NCI-H1048 (cell line): ENCODE data around the gene ZNF132.
"Not testable (repeated sequence)": the region's sequence is repeated elsewhere in the genome, so short reads cannot be mapped to it uniquely, and the experiment has no call there.

Experiments used
- DNase-seq: peaks from one replicate; lab custom pipeline; 2025; lab: John Stamatoyannopoulos, UW

Gene ZNF132

DNA sequence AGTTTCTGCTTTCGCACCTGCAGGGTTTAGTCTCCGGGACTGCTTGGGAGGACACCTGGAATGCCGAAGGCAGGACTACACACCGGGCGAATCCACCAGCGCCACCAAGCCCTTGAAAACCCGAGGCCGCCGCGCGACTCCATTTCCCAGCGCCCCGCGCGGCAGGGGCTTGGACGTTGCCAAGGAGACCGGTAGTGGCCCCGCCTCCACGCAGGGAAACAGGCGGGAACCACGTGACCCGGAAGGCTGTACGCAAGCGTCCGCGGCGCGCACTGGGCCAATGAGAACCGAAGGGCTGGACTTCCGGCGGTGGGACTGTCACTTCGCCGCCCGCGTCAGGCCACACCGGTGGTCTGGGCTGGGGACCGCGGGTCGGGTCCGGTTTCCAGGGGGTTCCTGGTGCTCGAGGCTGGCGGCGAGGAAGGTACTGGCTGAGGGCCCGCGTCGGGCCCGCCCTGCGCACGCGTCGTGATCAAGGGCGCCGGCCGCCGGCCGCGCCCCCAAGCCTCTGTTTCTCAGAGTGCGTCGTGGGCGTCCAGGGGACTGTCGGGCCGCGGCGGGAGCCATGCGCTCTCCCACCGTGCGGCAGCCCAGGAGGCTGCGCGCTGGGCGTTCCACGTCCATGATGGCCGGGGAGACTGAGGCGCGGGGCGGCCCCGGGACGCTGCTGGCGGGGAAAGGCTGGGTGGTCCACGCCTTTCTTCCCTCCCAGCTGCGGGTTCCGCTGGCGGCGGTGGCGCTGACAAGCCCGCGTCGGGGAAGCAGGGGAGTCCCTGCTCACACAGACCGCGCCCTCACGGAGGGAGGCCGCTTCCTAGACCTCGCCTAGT, 27.0 kb upstream of the ZNF132 start, which contains the start of gene ZNF324:
Gene ZNF324, plus strand, starts transcription at position 321 of the 830 bp plus-strand sequence. CDS start 2,106 bp downstream, outside the sequence.
- DNase-seq = peak; percentile 88

DNA sequence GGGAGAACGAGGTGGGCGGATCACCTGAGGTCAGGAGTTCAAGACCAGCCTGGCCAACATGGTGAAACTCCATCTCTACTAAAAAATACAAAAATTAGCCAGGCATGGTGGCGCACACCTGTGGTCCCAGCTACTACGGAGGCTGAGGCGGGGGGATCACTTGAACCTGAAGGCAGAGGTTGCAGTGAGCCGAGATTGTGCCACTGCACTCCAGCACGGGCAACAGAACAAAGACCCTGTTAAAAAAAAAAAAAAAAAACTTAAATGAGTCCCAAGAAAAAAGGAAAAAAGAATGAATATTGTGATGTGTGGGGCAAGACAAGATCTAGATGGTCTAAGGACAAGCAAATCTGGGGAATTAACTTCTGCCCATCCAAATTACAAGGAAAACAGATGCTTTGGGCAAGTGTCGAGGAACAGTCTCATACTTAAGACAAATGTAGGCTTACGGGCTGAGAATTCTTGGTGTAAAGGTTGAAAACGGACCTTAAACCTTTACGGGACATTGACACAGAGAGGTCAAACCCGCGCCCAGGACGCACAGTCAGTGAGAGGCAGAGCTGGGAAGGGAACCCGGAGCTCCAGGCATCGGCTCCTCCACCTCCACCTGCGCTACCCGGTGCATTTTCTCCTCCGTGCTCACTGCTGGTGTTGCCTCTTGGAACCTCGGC, 26.3 kb upstream of the ZNF132 start:
- no peak for DNase-seq

DNA sequence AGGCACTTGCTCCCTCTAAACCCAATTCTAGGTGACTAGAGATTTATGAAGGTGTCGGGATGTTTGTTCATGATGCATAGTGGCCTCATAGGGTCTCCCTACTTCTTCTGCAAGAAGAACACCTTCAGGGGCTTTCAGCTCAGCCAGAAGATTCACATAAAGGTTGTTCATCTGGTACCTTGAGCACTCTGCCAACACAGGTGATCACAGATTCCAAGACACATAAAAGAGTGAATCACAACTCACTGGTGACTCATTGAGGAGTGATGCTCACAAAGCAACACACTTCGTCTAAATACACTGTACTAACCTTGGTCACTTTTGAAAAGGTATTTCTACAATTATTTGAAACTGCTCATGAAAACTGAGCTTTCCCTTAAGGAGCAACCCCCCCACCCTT, 20.1 kb upstream of the ZNF132 start:
- DNase-seq = no peak

DNA sequence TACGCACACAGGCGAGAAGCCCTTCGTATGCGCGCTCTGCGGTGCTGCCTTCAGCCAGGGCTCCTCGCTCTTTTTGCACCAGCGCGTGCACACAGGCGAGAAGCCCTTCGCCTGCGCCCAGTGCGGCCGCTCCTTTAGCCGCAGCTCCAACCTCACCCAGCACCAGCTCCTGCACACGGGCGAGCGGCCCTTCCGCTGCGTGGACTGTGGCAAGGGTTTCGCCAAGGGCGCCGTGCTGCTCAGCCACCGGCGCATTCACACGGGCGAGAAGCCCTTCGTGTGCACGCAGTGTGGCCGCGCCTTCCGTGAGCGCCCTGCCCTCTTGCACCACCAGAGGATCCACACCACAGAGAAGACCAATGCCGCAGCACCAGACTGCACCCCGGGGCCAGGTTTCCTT, 16.2 kb upstream of the ZNF132 start:
- DNase-seq = no peak

DNA sequence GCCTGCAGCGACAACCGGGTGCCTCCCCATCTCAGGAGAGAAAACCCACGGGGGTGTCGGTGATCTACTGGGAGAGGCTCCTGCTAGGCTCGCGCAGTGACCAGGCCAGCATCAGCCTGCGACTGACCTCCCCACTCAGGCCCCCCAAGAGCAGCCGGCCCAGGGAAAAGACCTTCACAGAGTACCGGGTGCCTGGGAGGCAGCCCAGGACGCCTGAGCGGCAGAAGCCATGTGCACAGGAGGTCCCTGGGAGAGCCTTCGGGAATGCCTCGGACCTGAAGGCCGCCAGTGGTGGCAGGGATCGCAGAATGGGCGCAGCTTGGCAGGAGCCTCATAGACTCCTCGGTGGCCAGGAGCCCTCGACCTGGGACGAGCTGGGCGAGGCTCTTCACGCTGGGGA, 15.4 kb upstream of the ZNF132 start:
- no peak for DNase-seq

DNA sequence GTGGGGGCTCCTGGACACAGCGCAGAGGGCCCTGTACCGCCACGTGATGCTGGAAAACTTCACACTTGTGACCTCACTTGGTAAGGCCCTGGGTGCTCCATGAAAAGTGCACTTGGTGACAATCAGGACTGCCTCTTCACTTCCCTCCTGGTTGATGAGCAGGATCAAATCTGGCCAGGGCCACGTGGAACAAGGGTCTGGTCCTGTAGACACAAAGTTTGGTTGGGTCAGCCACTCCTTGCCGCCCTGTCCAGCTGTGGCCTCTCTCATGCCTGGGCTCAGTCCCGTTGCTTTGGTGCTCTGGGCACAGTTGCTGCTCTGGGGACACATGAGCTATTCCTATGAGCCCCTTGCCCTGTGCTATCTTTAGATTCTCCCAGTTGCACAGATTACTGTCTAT, 13.8 kb upstream of the ZNF132 start:
- DNase-seq = no peak

DNA sequence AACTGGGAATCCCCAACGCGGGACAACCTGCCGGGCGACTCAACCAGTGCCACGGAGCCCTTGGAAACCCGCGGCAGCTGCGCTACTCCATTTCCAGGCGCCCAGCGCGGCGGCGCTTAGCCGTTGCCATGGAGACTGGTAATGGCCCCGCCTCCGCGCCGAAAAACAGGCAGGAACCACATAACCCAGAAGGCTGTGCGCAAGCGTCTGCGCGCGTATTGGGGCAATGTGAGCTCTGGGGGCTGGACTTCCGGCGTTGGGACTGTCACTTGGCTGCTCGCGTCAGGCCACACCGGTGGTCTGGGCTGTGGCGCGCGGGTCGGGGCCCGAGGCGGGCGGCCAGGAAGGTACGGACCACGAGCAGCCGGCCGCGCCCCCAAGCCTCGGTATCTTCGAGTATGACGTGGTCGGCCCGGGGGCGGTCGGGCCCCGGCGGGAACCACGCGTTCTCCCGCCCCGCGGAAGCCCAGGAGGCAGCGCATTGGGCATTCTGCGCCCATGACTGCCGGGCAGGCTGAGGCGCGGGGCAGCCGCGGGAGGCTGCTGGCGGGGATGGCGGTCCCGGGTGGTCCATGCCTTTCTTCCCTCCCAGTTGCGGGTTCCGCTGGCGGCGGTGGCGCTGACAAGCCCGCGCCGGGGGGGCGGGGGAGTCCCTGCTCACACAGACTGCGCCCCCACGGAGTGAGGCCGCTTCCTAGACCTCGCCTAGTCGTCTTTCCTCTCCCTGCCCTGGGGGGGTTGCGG, 11.6 kb upstream of the ZNF132 start, which contains the start of gene ZNF324B:
Gene ZNF324B, plus strand, starts transcription at position 265 of the 744 bp plus-strand sequence. CDS start 2,080 bp downstream, outside the sequence.
- peak; percentile 86 for DNase-seq

DNA sequence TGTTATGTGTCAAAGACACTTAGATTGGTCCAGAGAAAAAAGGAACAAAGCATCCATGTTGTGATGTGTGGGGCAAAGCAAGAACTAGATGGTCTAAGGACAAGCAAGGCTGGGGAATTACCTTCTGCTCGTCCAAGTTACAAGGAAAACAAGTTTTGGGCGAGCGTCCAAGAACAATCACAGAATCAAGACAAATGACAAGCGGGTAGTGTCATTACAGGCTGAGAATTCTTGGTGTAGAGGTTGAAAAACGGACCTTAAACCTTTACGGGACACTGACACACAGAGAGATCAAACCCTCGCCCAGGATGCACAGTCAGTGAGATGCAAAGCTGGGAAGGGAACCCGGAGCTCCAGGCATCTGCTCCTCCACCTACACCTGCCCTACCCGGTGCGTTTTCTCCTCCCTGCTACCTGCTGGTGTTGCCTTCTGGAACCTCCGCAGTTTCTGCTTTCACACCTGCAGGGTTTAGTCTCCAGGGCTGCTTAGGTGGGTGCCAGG, 11.0 kb upstream of the ZNF132 start:
- DNase-seq = no peak

DNA sequence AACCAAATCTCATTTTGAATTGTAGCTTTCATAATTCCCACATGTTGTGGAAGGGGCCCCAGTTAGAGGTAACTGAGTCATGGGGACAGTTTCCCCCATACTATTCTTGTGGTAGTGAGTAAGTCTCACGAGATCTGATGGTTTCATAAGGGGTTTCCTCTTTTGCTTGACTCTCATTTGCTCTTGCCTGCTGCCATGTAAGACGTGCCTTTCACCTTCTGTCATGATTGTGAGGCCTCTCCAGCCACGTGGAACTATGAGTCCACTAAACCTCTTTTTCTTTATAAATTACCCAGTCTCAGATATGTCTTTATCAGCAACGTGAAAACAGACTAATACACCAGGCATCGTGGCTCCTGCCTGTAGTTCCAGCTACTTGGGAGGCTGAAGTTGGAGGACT, 10.0 kb upstream of the ZNF132 start:
- not testable (repeated sequence) for DNase-seq

DNA sequence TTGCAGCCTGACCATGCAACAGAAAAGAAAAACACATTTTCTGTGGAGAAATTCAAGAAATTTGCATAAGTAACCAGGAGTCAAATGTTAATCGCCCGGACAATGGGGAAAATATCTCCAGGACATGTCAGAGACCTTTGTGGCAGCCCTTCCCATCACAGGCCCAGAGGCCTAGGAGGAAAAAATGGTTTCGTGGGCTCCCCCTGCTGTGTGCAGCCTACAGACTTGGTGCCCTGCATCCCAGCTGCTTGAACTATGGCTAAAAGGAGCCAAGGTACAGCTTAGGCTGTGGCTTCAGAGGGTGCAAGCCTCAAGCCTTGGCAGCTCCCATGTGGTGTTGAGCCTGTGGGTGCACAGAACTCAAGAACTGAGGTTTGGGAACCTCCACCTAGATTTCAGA, 8.9 kb upstream of the ZNF132 start:
- DNase-seq = not testable (repeated sequence)

DNA sequence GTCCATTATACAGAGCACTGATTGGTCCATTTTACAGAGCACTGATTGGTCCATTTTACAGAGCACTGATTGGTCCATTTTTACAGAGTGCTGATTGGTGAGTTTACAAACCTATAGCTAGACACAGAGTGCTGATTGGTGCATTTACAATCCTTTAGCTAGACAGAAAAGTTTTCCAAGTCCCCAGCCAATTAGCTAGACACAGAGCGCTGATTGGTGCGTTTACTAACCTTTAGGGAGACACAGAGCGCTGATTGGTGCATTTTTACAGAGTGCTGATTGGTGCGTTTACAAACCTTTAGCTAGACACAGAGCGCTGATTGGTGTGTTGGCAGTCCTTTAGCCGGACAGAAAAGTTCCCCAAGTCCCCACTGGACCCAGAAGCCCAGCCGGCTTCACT, 3.0 kb upstream of the ZNF132 start:
- not testable (repeated sequence) for DNase-seq

DNA sequence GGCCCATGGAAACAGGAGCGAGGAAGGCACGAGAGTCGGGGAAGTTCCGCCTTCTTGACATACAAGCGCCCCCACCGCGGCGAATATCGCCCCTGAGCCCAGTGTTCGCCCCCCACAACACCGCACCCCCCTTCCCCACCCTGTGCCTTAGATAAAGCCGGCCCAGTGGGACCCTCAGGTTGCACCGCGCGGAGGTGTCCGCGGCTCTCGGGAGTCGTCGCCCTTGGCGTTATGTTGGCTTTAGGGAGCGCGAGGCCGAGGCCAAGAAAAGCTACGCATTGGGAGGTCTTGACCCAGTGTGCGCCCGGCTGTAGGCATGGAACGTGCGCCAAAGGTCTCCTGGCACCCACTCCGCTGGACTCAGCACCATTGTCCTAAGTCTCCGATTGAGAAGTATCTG, 603 bp upstream of the ZNF132 start:
- DNase-seq = no peak

DNA sequence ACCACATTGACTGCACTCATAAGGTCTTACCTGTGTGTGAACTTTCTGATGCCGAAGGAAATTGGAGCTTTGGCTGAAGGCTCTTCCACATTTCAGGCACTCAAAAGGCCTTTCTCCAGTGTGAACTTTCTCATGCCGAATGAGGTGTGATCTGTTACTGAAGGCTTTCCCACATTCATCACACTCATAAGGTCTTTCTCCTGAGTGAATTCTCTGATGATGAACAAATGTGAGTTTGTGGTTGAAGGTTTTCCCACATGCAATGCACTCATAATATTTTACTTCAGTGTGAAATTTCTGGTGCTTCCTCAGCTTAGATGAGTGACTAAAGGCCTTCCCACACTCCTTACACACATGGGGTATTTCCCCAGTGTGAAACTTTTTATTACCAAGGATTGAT, 5.7 kb downstream of the ZNF132 start:
- DNase-seq = no peak

DNA sequence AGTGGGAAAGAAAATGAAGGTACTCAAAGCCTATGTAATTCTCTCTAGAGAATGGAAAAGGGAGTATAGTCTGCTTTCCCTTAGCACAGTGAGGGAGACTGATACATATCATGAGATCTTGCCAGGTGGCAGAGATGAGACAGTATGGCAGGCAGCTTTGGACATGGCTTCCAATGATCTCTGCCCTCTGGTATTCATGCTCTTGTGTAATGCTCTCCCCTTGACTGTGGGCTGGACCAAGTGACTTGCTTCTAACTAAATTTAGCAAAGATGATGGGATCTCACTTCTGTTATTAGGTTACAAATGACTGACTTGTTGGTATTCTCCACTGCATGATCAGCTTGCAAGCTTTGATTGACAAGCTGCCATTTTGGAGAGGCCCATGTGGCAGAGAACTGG, 10.2 kb downstream of the ZNF132 start:
- DNase-seq = no peak

DNA sequence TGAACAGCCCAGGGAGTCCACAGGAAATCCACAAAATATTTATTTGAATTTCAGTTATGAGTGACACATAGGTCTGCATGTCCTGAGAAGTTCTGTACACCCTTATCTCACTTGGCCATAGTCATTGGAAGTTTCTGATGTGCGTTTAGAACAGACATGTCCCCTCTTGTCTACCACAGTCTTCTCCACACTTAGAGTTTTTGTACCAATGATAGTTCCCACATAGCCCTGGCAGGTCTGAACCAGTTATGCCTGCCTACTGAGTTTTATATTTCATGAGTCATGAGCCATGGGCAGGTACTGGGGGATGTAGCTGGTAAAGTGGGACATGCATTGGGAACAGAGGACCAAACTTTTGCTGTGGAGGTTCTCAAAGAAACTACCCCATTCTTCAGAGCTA, 11.3 kb downstream of the ZNF132 start:
- DNase-seq = no peak

DNA sequence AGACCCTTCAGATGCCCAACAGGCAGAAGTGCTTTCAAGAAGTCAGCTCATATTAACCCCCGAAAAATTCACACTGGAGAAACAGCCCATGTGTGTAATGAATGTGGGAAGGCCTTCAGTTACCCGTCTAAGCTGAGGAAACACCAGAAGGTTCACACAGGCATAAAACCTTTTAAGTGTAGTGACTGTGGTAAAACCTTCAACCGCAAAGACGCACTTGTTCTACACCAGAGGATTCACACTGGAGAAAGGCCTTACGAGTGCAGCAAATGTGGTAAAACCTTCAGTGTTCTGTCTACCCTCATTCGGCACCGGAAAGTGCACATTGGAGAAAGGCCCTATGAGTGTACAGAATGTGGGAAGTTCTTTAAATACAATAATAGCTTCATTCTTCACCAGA, 22.9 kb downstream of the ZNF132 start:
- DNase-seq = no peak

DNA sequence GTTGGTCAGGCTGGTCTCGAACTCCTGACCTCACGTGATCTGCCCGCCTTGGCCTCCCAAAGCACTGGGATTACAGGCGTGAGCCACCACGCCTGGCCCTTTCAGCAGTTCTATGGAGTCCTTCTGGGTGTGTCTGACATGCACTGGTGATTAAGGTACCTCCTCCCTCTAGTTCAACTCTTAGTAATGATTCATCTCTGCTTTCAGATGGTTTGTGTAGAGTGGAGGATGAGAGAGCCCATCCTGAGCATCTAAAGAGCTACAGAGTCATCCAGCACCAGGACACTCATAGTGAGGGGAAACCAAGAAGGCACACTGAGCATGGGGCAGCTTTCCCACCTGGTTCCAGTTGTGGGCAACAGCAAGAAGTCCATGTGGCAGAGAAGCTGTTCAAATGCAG, 23.3 kb downstream of the ZNF132 start:
- no peak for DNase-seq

DNA sequence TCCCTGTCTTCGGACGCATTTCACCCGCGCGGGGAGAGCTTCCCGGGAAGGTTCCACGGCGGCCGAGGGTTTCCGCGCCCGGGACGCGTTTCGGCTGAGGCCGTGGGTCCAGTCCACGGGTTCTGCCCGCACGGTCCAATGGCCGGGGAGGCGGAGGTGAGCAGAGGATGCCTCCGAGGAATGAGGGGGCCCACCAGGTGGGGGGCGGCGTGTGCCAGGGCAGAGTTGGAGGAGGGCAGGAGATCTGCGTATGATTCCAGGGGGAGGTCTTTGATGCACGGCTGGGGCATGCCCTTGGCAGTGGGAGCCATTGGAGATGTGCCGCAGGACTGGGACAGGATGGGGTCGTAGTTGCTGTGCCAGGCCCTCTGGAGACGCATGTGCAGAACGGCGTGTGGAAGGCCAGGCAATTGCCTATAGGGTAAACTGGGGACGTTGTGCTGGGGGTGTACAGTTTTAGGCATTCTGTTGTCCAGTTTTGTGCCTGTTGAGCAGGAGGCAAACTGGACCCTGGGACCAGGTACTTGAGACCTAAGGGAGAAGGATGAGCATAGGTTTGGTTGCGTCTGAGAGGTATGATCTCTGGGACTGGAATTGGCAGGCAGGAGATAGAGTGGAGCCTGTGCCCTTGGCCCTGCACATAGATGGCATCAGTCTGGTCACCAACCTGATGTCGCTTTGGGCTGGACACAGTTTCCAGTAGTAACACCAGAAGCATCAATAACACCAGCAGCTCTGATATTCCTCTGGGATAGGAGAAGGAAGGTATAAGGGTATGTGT, 30.8 kb downstream of the ZNF132 start:
- DNase-seq = no peak

DNA sequence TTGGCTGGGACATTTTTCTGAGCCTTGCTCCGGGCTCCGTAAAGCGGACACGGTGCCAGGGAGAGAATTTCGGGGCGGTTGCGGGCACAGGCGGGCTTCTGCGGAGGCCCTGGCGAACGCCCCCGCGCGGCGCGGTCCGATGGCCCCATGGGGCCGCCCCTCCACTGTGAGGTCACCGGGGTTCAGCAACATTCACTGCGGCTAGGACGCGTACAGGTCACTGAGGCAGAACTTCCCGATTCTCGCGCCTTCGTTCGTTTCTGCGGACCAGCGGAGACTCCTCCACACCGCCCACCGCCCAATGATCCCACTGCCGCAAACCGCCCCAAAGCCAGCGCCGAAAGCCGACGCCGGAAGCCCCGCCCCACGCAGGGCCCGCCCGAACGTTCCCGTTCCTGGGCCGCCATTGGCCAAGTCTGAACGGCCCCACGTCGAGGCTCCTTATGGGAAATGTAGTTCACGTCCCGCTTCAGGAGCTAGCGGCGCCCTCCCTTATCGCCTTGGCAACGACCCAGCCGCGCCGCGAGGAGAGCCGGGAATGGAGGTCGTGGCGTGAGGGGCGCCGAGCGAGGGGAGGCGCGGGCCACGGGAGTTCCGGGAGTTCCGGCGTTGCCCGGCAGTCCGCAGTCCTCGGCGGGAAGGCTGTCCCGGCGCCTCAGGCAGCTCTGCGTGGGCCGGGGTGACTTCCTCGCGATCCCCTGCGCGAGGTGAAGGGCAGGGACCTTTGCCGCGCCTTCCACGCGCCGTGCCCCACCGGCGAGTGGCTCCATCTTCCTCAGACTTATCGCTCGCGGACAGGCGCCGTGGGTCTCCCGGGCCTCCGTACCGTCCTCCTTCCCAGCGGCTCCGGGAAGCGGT, 31.6 kb downstream of the ZNF132 start, which contains the start of gene ZNF584:
Gene ZNF584, plus strand, starts transcription at position 498 of the 858 bp plus-strand sequence. CDS start 499 bp downstream, outside the sequence.
- peak; percentile 94 for DNase-seq

DNA sequence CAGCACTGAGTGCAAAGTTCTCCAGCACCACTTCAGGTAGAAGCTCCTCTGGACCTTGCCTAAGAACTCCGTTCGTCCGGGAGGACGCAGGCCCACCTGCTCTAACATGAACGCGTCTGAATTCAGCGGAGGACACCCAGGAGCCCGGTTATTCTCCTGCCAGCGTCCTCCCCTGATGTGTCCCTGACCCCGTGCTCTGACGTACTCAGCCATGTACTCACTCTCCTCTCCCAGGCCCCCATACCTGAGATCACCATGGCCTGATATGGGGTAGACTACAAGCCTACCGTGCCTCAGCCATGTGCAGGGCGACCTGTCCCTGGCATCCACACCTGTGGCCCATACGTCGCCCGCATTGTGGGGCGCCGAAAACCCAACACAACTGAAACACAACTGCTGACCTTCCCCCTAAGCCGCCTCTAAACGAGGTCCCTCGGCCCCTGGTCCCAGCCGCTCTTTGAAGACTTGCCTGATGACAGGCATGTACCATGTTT, 32.2 kb downstream of the ZNF132 start:
- DNase-seq = no peak
